Measurements from ENCODE around the gene IL4I1.

Gene IL4I1

GRCh38 chr19:49894011-49894664, 2.5 kb downstream of the IL4I1 start:
- no peak for FAIRE-seq

DNA sequence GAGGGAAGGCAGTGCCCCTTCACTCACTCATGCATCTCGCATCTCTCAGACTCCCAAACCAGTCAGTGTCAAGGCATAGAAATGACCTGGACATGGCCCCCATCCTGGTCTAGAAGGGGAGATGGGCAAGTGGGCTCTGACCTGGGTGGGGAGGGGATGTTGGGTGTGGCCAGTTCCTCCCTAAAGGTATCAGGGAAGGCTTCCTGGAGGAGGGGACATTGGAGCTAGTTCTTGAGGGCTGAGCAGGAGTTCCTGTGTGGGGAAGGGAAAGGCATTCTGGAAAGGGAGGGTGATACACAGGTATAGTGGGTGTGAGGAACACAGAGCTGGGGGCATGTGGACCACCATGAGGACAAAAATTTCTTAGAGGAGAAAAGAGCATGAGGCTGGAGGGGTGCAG, 4.0 kb downstream of the IL4I1 start:
- FAIRE-seq: no peak

DNA sequence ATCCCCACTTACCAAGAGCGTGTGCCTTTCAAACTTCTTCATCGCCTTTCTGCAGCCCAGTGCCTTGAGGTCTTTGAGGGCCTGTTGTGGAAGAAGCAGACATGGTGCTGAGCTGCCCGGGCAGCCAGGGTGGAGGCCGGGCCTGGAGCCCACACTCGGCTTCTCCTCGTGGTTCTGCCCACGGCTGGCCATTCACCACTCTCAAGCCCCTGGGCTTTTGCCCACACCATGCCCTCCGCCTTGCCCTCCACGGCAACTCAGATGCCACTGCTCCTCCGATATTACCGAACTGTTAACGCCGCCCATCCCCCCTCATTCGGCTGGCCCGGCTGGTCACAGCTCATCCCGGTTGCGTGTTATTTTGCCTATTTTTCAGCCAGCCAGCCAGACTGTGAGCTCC, 5.3 kb downstream of the IL4I1 start:
- FAIRE-seq: no peak

- no peak for FAIRE-seq
These were observed 6.1 kb downstream of the IL4I1 start for GRCh38 chr19:49890349-49891311.

- FAIRE-seq: no peak
These were observed 6.9 kb downstream of the IL4I1 start for GRCh38 chr19:49889687-49890348.

- no peak for FAIRE-seq
These were observed 7.5 kb downstream of the IL4I1 start for GRCh38 chr19:49889038-49889686.

DNA sequence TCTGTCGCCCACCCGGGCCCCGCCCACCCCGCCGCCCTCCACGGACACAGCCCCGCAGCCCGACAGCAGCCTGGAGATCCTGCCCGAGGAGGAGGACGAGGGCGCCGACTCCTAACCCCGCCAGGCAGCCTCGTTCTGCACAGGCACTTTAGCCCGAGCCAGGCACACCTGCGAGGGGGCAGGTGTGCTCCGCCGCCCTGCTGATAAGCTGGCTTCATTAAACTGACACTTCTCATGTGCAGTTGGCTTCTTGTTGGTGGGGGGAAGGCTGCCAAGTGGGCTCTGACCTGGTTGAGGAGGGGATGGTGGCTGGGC, 8.2 kb downstream of the IL4I1 start:
- no peak for FAIRE-seq

DNA sequence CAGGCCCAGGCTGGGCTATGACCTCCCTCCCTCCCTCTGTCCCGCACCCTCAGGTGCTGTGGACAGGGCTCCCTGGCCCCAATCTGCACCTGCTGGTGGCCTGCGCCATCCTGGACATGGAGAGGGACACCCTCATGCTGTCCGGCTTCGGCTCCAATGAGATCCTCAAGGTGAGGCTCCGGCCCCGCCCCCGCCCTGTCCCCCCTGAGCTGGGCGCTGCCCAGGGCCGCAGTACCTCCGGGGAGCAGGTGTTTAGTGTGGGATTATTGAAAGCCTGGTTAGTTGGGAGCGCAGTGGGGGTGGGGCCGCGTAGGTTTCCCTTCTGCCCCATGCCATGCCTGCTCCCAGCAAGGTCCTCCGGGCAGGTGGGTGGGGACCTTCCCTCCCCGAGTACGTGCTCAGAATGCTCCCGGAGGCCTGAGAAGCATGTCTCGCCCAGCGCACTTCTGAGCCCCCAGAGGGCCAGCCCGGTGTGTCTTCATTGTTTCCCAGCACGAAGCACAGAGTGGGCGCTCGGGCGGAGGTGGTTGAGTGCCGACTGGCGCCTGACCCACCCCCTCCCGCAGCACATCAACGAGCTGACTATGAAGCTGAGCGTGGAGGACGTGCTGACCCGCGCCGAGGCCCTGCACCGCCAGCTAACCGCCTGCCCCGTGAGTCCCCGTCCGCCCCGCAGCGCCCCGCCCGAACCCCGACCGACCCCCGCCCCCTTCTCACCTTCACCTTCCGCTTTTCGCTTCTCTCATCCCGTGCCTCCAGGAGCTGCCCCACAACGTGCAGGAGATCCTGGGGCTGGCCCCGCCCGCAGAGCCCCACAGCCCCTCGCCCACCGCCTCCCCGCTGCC, 8.8 kb downstream of the IL4I1 start:
- no peak for FAIRE-seq

DNA sequence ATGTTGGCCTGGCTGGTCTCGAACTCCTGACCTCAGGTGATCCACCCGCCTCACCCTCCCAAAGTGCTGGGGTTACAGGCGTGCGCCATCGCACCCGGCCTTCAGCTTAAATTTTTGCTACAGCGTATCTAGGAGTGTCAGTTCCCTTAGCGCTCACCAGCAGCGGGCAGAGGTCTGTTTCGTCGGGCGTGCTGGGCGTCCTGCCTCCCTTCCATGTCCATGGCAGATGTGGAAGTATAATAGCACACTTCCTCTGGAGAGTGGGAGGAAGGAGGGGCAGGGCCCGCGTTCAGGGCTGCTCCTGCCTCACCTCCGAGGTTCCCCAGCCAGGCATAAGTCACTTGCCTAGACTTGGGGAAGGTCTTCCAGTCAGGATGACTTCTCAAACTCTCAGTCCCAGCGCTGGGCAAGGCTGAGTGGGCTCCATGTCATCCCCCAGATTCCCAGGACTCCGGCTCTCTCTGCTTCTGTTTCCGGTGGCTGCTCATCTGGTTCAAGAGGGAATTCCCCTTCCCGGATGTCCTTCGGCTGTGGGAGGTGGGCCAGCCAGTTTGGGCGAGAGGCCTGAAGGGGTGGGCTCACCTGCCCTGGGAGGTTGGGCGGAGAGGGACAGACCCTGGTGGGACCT, 9.5 kb downstream of the IL4I1 start:
- FAIRE-seq: no peak

- no peak for FAIRE-seq
These were observed 11.9 kb downstream of the IL4I1 start for GRCh38 chr19:49884760-49885159.

DNA sequence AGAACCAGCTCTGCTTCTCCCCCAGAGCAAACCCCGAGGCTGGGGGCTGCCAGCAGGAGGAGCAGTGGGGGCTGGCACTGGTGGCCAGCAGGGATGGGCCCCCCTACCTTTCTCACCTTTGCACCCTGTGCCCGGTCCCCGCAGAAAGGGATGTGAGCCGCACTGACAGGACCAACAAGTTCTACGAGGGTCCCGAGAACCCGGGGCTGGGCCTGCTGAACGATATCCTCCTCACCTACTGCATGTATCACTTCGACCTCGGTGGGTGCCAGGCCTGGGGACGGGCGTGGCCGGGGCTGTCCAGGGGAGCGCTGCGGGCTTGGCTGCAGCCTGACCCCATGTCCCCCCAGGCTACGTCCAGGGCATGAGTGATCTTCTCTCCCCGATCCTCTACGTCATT, 12.6 kb downstream of the IL4I1 start:
- FAIRE-seq: no peak

DNA sequence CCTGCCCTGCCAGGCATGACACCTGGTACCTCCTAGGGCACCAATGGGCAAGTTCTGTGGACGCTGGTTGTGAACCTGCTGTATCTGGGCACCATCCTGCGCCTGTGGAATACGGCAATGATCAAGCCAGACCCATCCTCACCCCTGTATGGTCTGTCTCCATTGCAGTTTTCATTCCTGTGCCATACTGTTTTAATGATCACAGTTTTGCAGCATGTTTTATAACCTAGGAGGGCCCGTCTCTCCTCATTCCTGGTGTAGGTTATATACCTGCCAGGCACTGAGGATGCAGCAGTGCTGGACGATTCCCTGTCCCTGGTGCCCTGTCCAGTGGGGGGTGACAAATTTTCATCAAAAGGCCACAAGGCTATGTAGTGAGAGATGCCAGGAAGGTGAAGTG, 13.6 kb downstream of the IL4I1 start:
- FAIRE-seq: no peak

GRCh38 chr19:49882643-49883042, 14.0 kb downstream of the IL4I1 start:
- FAIRE-seq: no peak

DNA sequence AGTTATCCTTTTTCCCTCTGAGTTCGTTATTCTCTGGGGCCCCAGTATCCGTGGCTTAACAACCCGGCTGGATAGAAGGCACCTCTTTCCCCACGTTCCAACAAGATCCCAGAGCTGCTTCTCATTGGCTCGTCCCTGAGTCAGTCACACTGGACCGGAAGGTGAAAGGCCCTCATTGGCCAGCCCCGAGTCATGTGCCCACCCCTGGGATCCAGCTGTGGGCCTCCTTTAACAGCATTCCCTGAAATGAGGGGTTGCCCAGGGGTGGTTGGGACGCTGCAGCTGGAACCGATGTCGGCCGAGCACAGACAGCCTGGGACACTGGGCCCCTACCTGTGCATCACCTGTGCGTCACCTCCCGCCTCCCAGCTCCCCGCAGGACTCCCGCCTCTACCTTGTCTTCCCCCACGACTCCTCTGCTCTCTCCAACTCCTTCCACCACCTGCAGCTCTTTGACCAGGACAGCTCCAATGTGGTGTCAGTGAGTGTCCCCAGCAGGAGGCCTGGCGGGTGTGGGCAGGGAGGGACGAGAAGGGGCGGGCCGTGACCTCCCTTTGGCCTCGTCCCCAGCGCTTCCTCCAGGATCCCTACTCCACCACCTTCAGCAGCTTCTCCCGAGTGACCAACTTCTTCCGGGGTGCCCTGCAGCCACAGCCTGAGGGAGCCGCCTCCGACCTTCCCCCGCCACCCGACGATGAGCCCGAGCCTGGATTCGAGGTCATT, 14.9 kb downstream of the IL4I1 start:
- no peak for FAIRE-seq

DNA sequence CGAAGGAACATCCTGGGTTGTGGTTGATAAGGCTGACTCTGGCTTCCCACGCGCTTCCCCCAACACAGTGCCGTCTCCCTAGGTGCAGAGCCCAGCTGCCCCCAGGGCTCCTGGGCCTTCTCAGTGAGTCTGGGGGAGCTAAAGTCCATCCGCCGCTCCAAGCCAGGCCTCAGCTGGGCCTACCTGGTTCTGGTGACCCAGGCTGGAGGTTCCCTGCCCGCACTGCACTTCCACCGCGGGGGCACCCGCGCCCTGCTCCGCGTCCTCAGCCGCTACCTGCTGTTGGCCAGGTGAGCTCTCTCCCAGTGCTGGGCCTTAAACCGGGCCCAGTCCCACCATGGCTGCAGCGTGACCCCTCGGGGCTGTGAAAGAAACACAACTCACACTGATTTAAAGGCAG, 15.5 kb downstream of the IL4I1 start:
- no peak for FAIRE-seq

- FAIRE-seq: no peak
These were observed 16.4 kb downstream of the IL4I1 start for GRCh38 chr19:49880162-49880869.

DNA sequence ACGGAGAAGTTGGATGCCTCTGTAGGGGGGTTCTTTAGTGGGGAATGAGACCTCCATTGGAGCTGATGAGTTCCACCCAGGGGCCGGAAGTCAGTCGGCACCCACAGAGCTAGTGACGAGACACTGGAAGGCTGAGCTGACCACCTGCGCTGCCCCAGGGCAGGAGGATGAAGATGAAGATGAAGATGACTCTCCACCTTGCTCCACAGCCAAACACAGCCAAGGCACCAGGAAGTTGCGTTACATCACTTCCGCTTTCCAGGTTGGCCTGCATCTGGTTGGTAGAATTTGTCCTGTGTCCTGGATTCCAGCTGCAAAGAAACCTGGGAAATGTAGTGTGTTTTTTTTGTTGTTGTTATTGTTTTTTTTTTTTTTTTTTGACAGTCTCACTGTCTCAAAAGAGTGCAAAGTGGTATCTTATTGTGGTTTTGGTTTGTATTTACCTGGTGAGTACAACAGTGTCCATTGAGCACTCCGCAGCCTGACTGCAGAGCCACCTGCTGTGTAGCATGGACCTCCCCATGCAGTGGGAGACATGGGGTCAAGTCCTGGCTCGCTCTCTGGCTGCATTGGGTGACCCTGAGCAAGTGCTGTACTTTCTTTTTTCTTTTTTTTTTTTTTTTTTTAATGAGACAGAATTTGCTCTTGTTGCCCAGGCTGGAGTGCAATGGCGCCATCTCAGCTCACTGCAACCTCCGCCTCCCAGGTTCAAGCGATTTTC, 17.3 kb downstream of the IL4I1 start:
- FAIRE-seq: no peak

GRCh38 chr19:49878744-49879070, 18.0 kb downstream of the IL4I1 start:
- FAIRE-seq: no peak

GRCh38 chr19:49877879-49878743, 18.6 kb downstream of the IL4I1 start:
- no peak for FAIRE-seq

Measured in colon (tissue), 2 donors.